Endothelial cell of umbilical vein (primary cell): ENCODE data around the gene RALGPS2. TPM values are rescaled to one million over a fixed set of nuclear protein-coding genes. Genes with fewer than 3 reads are reported as not detected.
"Not testable (repeated sequence)": the region's sequence is repeated elsewhere in the genome, so short reads cannot be mapped to it uniquely, and the experiment has no call there.

Source experiments
- BruUV-seq: library from RNA; stranded (reverse); fragments of 400-500 nt; replicated peaks from 2 replicates; lab custom pipeline; 2021; lab: Mats Ljungman, UMichigan
- CTCF ChIA-PET: fragments of 300-600, 350-600 bp; sonication (Branson Sonifier 250); formaldehyde crosslinking; loops from one replicate; lab custom pipeline; 2021; ENCODE audit warnings: antibody characterized with exemption, inconsistent platforms; lab: Charles Lee
- POLR2A ChIA-PET: fragments of 300-600, 350-600 bp; sonication (Branson Sonifier 250); formaldehyde crosslinking; loops from one replicate; lab custom pipeline; 2021; ENCODE audit warnings: antibody characterized with exemption, inconsistent platforms; lab: Charles Lee
- DNase-seq: peaks from one replicate; pipeline ENCODE4 v3.0.0-alpha.2; 2011; ENCODE audit warnings: low read depth, low spot score
- FAIRE-seq: peaks from 2 replicates; lab custom pipeline; 2011; peaks lifted over from hg19 to GRCh38; lab: Jason Lieb, UNC
- H2AFZ ChIP-seq: 2 replicates; pipeline ENCODE4 v1.6.0; 2012; ENCODE audit warnings: low read depth, low read length, control low read depth, inconsistent platforms
- H3K27ac ChIP-seq: 2 replicates; pipeline ENCODE4 v1.5.1; 2011; ENCODE audit warnings: low read depth, mild to moderate bottlenecking, control low read depth, low read length, moderate library complexity; ENCODE audit not compliant: insufficient read depth
- H3K27me3 ChIP-seq, 2 experiments: 2 replicates each; pipeline versions ENCODE4 v1.6.0 to v1.6.1; 2011; ENCODE audit warnings: low read length in 2 of 2, mixed read lengths in 1 of 2; ENCODE audit not compliant: control insufficient read depth in 2 of 2, insufficient read depth in 2 of 2
- H3K36me3 ChIP-seq, 2 experiments: 2 replicates in 1 of 2; 3 replicates in 1 of 2; pipeline ENCODE4 v1.5.1; 2011; ENCODE audit warnings: low read length in 2 of 2, mild to moderate bottlenecking in 1 of 2, moderate library complexity in 1 of 2; ENCODE audit not compliant: control insufficient read depth in 2 of 2, insufficient read depth in 2 of 2; ENCODE audit errors: extremely low read depth in 1 of 2
- H3K4me1 ChIP-seq: 3 replicates; pipeline ENCODE4 v1.5.1; 2011; ENCODE audit warnings: mild to moderate bottlenecking, low read length; ENCODE audit not compliant: control insufficient read depth, insufficient read depth; ENCODE audit errors: extremely low read depth
- H3K4me2 ChIP-seq: 2 replicates; pipeline ENCODE4 v1.6.1; 2011; ENCODE audit warnings: low read length, control low read depth, mixed read lengths; ENCODE audit not compliant: insufficient read depth
- H3K4me3 ChIP-seq, 3 experiments: fragments of 200-600 bp in 1 of 3; sonication (generic), shearing (Covaris generic) in 1 of 3; replicated peaks in 1 of 3; 2 replicates each; pipeline ENCODE4 v1.5.1; 2011 to 2016; ENCODE audit warnings: control low read depth in 3 of 3, low read length in 3 of 3, mild to moderate bottlenecking in 2 of 3, inconsistent platforms in 1 of 3, low read depth in 1 of 3, moderate library complexity in 1 of 3; ENCODE audit not compliant: insufficient read depth in 1 of 3
- H3K79me2 ChIP-seq: 2 replicates; pipeline ENCODE4 v1.6.0; 2012; ENCODE audit warnings: low read length, inconsistent platforms; ENCODE audit not compliant: control insufficient read depth, insufficient read depth
- H3K9ac ChIP-seq: replicated peaks from 2 replicates; pipeline ENCODE3; 2011; ENCODE audit warnings: low read length, control low read depth; ENCODE audit not compliant: insufficient read depth; ENCODE audit errors: extremely low read depth
- H3K9me1 ChIP-seq: replicated peaks from 3 replicates; pipeline ENCODE4 v1.6.0; 2011; ENCODE audit warnings: mild to moderate bottlenecking, low read length; ENCODE audit not compliant: control insufficient read depth, insufficient read depth; ENCODE audit errors: extremely low read depth
- H3K9me3 ChIP-seq: replicated peaks from 2 replicates; pipeline ENCODE4 v1.5.1; 2012; ENCODE audit warnings: low read length, inconsistent platforms; ENCODE audit not compliant: control insufficient read depth, insufficient read depth
- H4K20me1 ChIP-seq: replicated peaks from 2 replicates; pipeline ENCODE3; 2011; ENCODE audit warnings: mild to moderate bottlenecking, low read length; ENCODE audit not compliant: control insufficient read depth, insufficient read depth; ENCODE audit errors: extremely low read depth
- GATA2 ChIP-seq: IDR thresholded peaks from 2 replicates; pipeline ENCODE4 v1.7.0; 2011; ENCODE audit warnings: low read depth, mild to moderate bottlenecking, moderate library complexity, mixed read lengths, low read length; ENCODE audit not compliant: insufficient read length, insufficient read depth
- dilution Hi-C: fragments of 300-500 bp; cut with MboI; formaldehyde crosslinking; loops from one replicate; pipeline ENCODE4 v1.15.0; 2019; ENCODE audit warnings: low sequenced_read_pairs; ENCODE audit not compliant: extremely low pct_ligation_motif_present
- intact Hi-C: fragments of 100-400 bp; cut with micrococcal nuclease; formaldehyde crosslinking; loops from one replicate; pipeline ENCODE4 v1.10.0; 2022
- polyA plus RNA-seq, 4 experiments: library from polyadenylated mRNA; depleted of rRNA in 3 of 4; stranded (reverse) in 3 of 4; unstranded in 1 of 4; fragments of >200 nt; gene quantifications; 2 replicates each; pipeline versions ENCODE4 v1.2.1 to v1.2.3, GENCODE V29; 2011 to 2012; ENCODE audit warnings: missing spikeins in 1 of 4
- total RNA-seq: library from RNA; stranded (reverse); gene quantifications from 2 replicates; pipeline ENCODE4 v1.2.3, GENCODE V29; 2021

The RALGPS2 gene
- total and polyA plus RNA-seq, 2 donors (not counting 3 experiments of a cell fraction or from before 2014, with no cell fraction given), result 4.6 to 27.7 TPM

GRCh38 chr1:178847919-178848318 is 122.9 kb downstream of the RALGPS2 start:
- FAIRE-seq, dilution Hi-C loops, POLR2A ChIA-PET, H3K4me2 ChIP-seq, H3K9me3 ChIP-seq, H3K4me3 ChIP-seq, H3K27ac ChIP-seq, DNase-seq, H3K9me1 ChIP-seq, H3K79me2 ChIP-seq, H3K36me3 ChIP-seq, H3K27me3 ChIP-seq, H3K4me1 ChIP-seq, H4K20me1 ChIP-seq, H2AFZ ChIP-seq, BruUV-seq, H3K9ac ChIP-seq: not testable (repeated sequence)
- intact Hi-C loops, result loop anchor here (2.0 kb wide), 1 partner anchor 23 kb away; the partner anchor contains the start of gene ANGPTL1
- CTCF ChIA-PET, result interaction anchor here (1.0 kb wide), 2 partner anchors 11 to 316 kb away, joined by 3 read pairs; no protein-coding TSS in a partner anchor

DNA sequence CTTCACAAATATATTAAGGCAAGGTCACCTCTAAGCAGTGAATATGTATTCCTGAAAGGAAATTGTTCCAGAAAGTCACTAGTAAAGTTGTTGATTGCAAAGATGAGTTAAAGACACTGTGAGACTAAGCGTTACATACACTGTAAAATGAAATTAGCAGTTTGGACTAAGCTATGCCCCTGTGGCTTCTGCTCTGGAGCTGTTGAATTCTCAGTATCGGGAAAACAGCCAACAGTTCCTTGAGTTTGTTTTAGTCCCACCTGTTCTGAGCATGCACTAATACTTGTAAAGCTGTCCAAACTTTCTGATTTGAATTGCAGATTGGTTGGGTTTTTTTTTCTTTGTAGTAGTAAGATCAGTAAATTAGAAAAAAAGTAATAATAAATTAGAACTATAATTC is 124.9 kb downstream of the RALGPS2 start:
- dilution Hi-C loops, result no loop called here
- TF ChIP-seq GATA2, result no peak
- POLR2A ChIA-PET, result no interaction called here

More for the DNA sequence above, 124.9 kb downstream of the RALGPS2 start:
- H3K4me1 ChIP-seq, result peaks cover 2% of the 10 kb centered on the region
- H3K4me3 ChIP-seq, result no peak overlapping the region
- no peaks in the 10 kb centered on the region for H3K9me1 ChIP-seq
- H3K27ac ChIP-seq, result no peak overlapping the region
- H3K4me2 ChIP-seq, result no peak overlapping the region
- FAIRE-seq, result no peak
- BruUV-seq, result no TSS peak
- no peaks in the 10 kb centered on the region for H3K79me2 ChIP-seq
- H3K9me3 ChIP-seq, result no peaks in the 10 kb centered on the region
- no peak overlapping the region for H2AFZ ChIP-seq
- no peak for DNase-seq
- no peaks in the 10 kb centered on the region for H3K36me3 ChIP-seq
- no peaks in the 10 kb centered on the region for H4K20me1 ChIP-seq
- CTCF ChIA-PET, result interaction anchor here (1.4 to 1.6 kb wide), 2 partner anchors 13 to 46 kb away, joined by 3 read pairs; no protein-coding TSS in a partner anchor
- H3K27me3 ChIP-seq, result no peaks in the 10 kb centered on the region
- intact Hi-C loops, result loop anchor here (2.0 kb wide), 1 partner anchor 21 kb away; the partner anchor contains the start of gene ANGPTL1
- H3K9ac ChIP-seq, result no peak overlapping the region
